Caco-2 (cell line): Measurements from ENCODE around the gene EFCAB12. TPM values are rescaled to one million over a fixed set of nuclear protein-coding genes. Genes with fewer than 3 reads are reported as not detected.

Source experiments
- BruUV-seq: library from RNA; stranded (reverse); fragments of 400-500 nt; replicated peaks from 2 replicates; lab custom pipeline; 2021; lab: Mats Ljungman, UMichigan
- CTCF ChIA-PET: fragments of 300-600 bp; sonication (Branson Sonifier 250); formaldehyde crosslinking; loops from one replicate; lab custom pipeline; 2022; ENCODE audit warnings: antibody characterized with exemption; lab: Charles Lee
- POLR2A ChIA-PET: fragments of 300-600 bp; sonication (Branson Sonifier 250); formaldehyde crosslinking; loops from one replicate; lab custom pipeline; 2022; ENCODE audit warnings: antibody characterized with exemption; lab: Charles Lee
- DNase-seq, 2 experiments: peaks; one replicate each; pipeline versions ENCODE4 v3.0.0 to v3.0.0-alpha.2; 2020 to 2022
- H3K27me3 ChIP-seq: replicated peaks from 2 replicates; pipeline ENCODE4 v1.6.0; 2011; ENCODE audit warnings: low read length; ENCODE audit not compliant: control insufficient read depth, insufficient read depth
- H3K36me3 ChIP-seq: 2 replicates; pipeline ENCODE4 v1.5.1; 2011; ENCODE audit warnings: low read length; ENCODE audit not compliant: control insufficient read depth, insufficient read depth
- H3K4me1 ChIP-seq: fragments of 250-450 bp; sonication (Bioruptor Pico); 2 replicates; pipeline ENCODE4 v1.5.1; 2020; ENCODE audit warnings: mild to moderate bottlenecking
- H3K4me3 ChIP-seq: 2 replicates; pipeline ENCODE4 v1.5.1; 2011; ENCODE audit warnings: low read depth, mild to moderate bottlenecking, control low read depth, low read length
- H3K9me3 ChIP-seq: fragments of 250-450 bp; sonication (Bioruptor Pico); 2 replicates; pipeline ENCODE4 v1.5.1; 2020; ENCODE audit warnings: mild to moderate bottlenecking, moderate library complexity
- H3K27ac Mint-ChIP-seq: one replicate; pipeline ENCODE4 v1.8.0; 2022; ENCODE audit warnings: mixed read lengths; ENCODE audit not compliant: unreplicated experiment
- H3K27me3 Mint-ChIP-seq: one replicate; pipeline ENCODE4 v1.8.0; 2022; ENCODE audit warnings: mixed read lengths; ENCODE audit not compliant: insufficient read depth, unreplicated experiment
- H3K36me3 Mint-ChIP-seq: one replicate; pipeline ENCODE4 v1.8.0; 2022; ENCODE audit warnings: mild to moderate bottlenecking, mixed read lengths; ENCODE audit not compliant: insufficient read depth, unreplicated experiment
- H3K4me1 Mint-ChIP-seq: one replicate; pipeline ENCODE4 v1.8.0; 2022; ENCODE audit warnings: low read depth, mixed read lengths; ENCODE audit not compliant: unreplicated experiment
- H3K4me3 Mint-ChIP-seq: one replicate; pipeline ENCODE4 v1.8.0; 2022; ENCODE audit warnings: mild to moderate bottlenecking, moderate library complexity, mixed read lengths; ENCODE audit not compliant: unreplicated experiment
- H3K9me3 Mint-ChIP-seq: one replicate; pipeline ENCODE4 v1.8.0; 2022; ENCODE audit warnings: mixed read lengths; ENCODE audit not compliant: unreplicated experiment
- intact Hi-C: fragments of 100-400 bp; cut with micrococcal nuclease; formaldehyde crosslinking; loops from one replicate; pipeline ENCODE4 v1.10.0; 2022; ENCODE audit not compliant: unreplicated experiment
- total RNA-seq: library from RNA; stranded (reverse); gene quantifications from 2 replicates; pipeline ENCODE4 v1.2.3, GENCODE V29; 2022
- TF ChIP-seq, protein P1 (sequence below), 2 experiments: fragments of 200-600 bp in 1 of 2; IDR thresholded peaks; 1 replicate in 1 of 2; 2 replicates in 1 of 2; pipeline versions ENCODE4 v1.5.1 to v1.8.0; 2011 to 2022; ENCODE audit warnings: antibody characterized with exemption in 1 of 2, control low read depth in 1 of 2, inconsistent platforms in 1 of 2, low read depth in 1 of 2, low read length in 1 of 2, mild to moderate bottlenecking in 1 of 2, moderate library complexity in 1 of 2; ENCODE audit not compliant: insufficient read depth in 1 of 2, severe bottlenecking in 1 of 2, unreplicated experiment in 1 of 2

Gene EFCAB12
- total RNA-seq, 1 experiment from 2014 or later = 0.14 TPM

- H3K4me3 ChIP-seq = no peak overlapping the region
- no TSS peak for BruUV-seq
- POLR2A ChIA-PET = no interaction called here
Observed at GRCh38 chr3:129448186-129448895, 19.9 kb upstream of the EFCAB12 start.

GRCh38 chr3:129446926-129447325, 18.5 kb upstream of the EFCAB12 start:
- Histone ChIP-seq H3K9me3 (no peaks in the 10 kb centered on the region), H3K36me3 (no peaks in the 10 kb centered on the region), H3K4me1 (peaks cover 59% of the 10 kb centered on the region), H3K27me3 (no peaks in the 10 kb centered on the region), H3K4me3 (no peak overlapping the region)
- TF ChIP-seq, protein P1, sequence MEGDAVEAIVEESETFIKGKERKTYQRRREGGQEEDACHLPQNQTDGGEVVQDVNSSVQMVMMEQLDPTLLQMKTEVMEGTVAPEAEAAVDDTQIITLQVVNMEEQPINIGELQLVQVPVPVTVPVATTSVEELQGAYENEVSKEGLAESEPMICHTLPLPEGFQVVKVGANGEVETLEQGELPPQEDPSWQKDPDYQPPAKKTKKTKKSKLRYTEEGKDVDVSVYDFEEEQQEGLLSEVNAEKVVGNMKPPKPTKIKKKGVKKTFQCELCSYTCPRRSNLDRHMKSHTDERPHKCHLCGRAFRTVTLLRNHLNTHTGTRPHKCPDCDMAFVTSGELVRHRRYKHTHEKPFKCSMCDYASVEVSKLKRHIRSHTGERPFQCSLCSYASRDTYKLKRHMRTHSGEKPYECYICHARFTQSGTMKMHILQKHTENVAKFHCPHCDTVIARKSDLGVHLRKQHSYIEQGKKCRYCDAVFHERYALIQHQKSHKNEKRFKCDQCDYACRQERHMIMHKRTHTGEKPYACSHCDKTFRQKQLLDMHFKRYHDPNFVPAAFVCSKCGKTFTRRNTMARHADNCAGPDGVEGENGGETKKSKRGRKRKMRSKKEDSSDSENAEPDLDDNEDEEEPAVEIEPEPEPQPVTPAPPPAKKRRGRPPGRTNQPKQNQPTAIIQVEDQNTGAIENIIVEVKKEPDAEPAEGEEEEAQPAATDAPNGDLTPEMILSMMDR (IDR thresholded peaks at IDR 0.05; ENCODE audit: insufficient read depth in 1 of 2, low read depth in 1 of 2, low read length in 1 of 2, severe bottlenecking in 1 of 2, unreplicated experiment in 1 of 2) = no peak
- Mint-ChIP-seq H3K27ac (peak overlapping the region; percentile 57), H3K27me3 (no peaks in the 10 kb centered on the region), H3K36me3 (peaks cover 6% of the 10 kb centered on the region), H3K4me3 (peak overlapping the region; percentile 54), H3K9me3 (no peaks in the 10 kb centered on the region), H3K4me1 (peaks cover 37% of the 10 kb centered on the region)
- no peak for DNase-seq
- intact Hi-C loops = no loop called here
- BruUV-seq = no TSS peak
- ChIA-PET POLR2A (no interaction called here), CTCF (no interaction called here)

More at GRCh38 chr3:129448186-129448895, 19.9 kb upstream of the EFCAB12 start:
- Histone ChIP-seq H3K27me3 (no peaks in the 10 kb centered on the region), H3K36me3 (no peaks in the 10 kb centered on the region), H3K9me3 (no peaks in the 10 kb centered on the region), H3K4me1 (peaks cover 53% of the 10 kb centered on the region)
- no peaks in the 10 kb centered on the region for H3K27me3 Mint-ChIP-seq
- H3K9me3 Mint-ChIP-seq = no peaks in the 10 kb centered on the region
- TF ChIP-seq, protein P1 (IDR thresholded peaks at IDR 0.05; ENCODE audit: insufficient read depth in 1 of 2, low read depth in 1 of 2, low read length in 1 of 2, severe bottlenecking in 1 of 2, unreplicated experiment in 1 of 2) = no peak
- H3K4me3 Mint-ChIP-seq = peak overlapping the region; percentile 40
- CTCF ChIA-PET = no interaction called here
- peaks cover 6% of the 10 kb centered on the region for H3K36me3 Mint-ChIP-seq
- DNase-seq = no peak
- peak overlapping the region; percentile 57 for H3K27ac Mint-ChIP-seq
- intact Hi-C loops = no loop called here
- H3K4me1 Mint-ChIP-seq = peaks cover 28% of the 10 kb centered on the region

- Histone ChIP-seq H3K9me3 (no peaks in the 10 kb centered on the region), H3K4me3 (no peak overlapping the region), H3K36me3 (no peaks in the 10 kb centered on the region), H3K27me3 (no peaks in the 10 kb centered on the region), H3K4me1 (peaks cover 59% of the 10 kb centered on the region)
- CTCF ChIA-PET = no interaction called here
- Mint-ChIP-seq H3K27ac (peak overlapping the region; percentile 57), H3K27me3 (no peaks in the 10 kb centered on the region), H3K4me3 (no peak overlapping the region), H3K4me1 (peaks cover 46% of the 10 kb centered on the region), H3K36me3 (peaks cover 7% of the 10 kb centered on the region), H3K9me3 (no peaks in the 10 kb centered on the region)
- intact Hi-C loops = no loop called here
- POLR2A ChIA-PET = no interaction called here
- DNase-seq = no peak
- TF ChIP-seq, protein P1 (IDR thresholded peaks at IDR 0.05; ENCODE audit: insufficient read depth in 1 of 2, low read depth in 1 of 2, low read length in 1 of 2, severe bottlenecking in 1 of 2, unreplicated experiment in 1 of 2) = no peak
- no TSS peak for BruUV-seq
Observed at GRCh38 chr3:129445471-129445870, 17.0 kb upstream of the EFCAB12 start.
